Neural cell (in vitro differentiated cells): ENCODE data around the gene HCFC2.

Experiments used
- EZH2 ChIP-seq: fragments of 200-600, 300-800 bp; shearing (Covaris generic), sonication (generic); IDR thresholded peaks from 2 replicates; pipeline ENCODE4 v1.6.1; 2014; ENCODE audit warnings: antibody characterized with exemption, low read length, borderline replicate concordance, mild to moderate bottlenecking; ENCODE audit not compliant: insufficient read depth, poor library complexity, severe bottlenecking
- POLR2AphosphoS5 ChIP-seq: IDR thresholded peaks from 2 replicates; pipeline ENCODE4 v1.6.1; 2012

GRCh38 chr12:104131609-104132008 lies 67.3 kb downstream of the HCFC2 start:
- TF ChIP-seq POLR2AphosphoS5 (no peak), EZH2 (no peak)
